DND-41 (cell line): ENCODE data around the gene EXD3.

ENCODE experiments used
- ATAC-seq: fragments of 200-7000 bp; cut with Tn5 transposase; 3 replicates; pipeline ENCODE4 v1.9.1; 2021; ENCODE audit warnings: low read depth; ENCODE audit not compliant: insufficient read depth
- DNase-seq: peaks from one replicate; pipeline ENCODE4 v3.0.0-alpha.2; 2020
- H2AFZ ChIP-seq: 2 replicates; pipeline ENCODE4 v1.6.0; 2012; ENCODE audit warnings: low read depth, low read length
- H3K27ac ChIP-seq: 2 replicates; pipeline ENCODE4 v1.5.1; 2012; ENCODE audit warnings: low read length, inconsistent platforms
- H3K27me3 ChIP-seq: fragments of 200-600 bp; sonication (generic); 2 replicates; pipeline ENCODE4 v1.6.0; 2012; ENCODE audit warnings: low read length, mild to moderate bottlenecking, inconsistent platforms; ENCODE audit not compliant: insufficient read depth, poor library complexity
- H3K36me3 ChIP-seq: 2 replicates; pipeline ENCODE4 v1.5.1; 2012; ENCODE audit warnings: low read length, inconsistent platforms; ENCODE audit not compliant: insufficient read depth
- H3K4me1 ChIP-seq: 2 replicates; pipeline ENCODE4 v1.5.1; 2012; ENCODE audit warnings: mild to moderate bottlenecking, low read length; ENCODE audit not compliant: insufficient read depth
- H3K4me2 ChIP-seq: 2 replicates; pipeline ENCODE4 v1.6.0; 2012; ENCODE audit warnings: mild to moderate bottlenecking, moderate library complexity, low read length, inconsistent platforms; ENCODE audit not compliant: insufficient read depth
- H3K4me3 ChIP-seq, 2 experiments: fragments of 200-600 bp in 1 of 2; shearing (Covaris generic) in 1 of 2; 2 replicates each; pipeline ENCODE4 v1.5.1; 2012 to 2016; ENCODE audit warnings: inconsistent platforms in 2 of 2, low read length in 2 of 2, mild to moderate bottlenecking in 2 of 2, low read depth in 1 of 2, moderate library complexity in 1 of 2
- H3K79me2 ChIP-seq: 2 replicates; pipeline ENCODE4 v1.6.0; 2012; ENCODE audit warnings: low read length, inconsistent platforms; ENCODE audit not compliant: insufficient read depth
- H3K9ac ChIP-seq: 2 replicates; pipeline ENCODE4 v1.6.0; 2012; ENCODE audit warnings: low read depth, mild to moderate bottlenecking, inconsistent platforms, low read length, moderate library complexity
- H3K9me3 ChIP-seq: 2 replicates; pipeline ENCODE4 v1.5.1; 2012; ENCODE audit warnings: low read length, moderate library complexity, mild to moderate bottlenecking, inconsistent platforms; ENCODE audit not compliant: insufficient read depth, severe bottlenecking
- H4K20me1 ChIP-seq: 2 replicates; pipeline ENCODE4 v1.6.0; 2012; ENCODE audit warnings: low read length; ENCODE audit not compliant: insufficient read depth
- CTCF ChIP-seq: IDR thresholded peaks from 2 replicates; pipeline ENCODE4 v1.5.1; 2012; ENCODE audit warnings: borderline replicate concordance, low read length, moderate library complexity, mild to moderate bottlenecking; ENCODE audit not compliant: poor library complexity, severe bottlenecking; ENCODE audit errors: extremely low read depth
- EZH2 ChIP-seq: IDR thresholded peaks from 3 replicates; pipeline ENCODE4 v1.6.1; 2012; ENCODE audit warnings: borderline replicate concordance, low read depth, mild to moderate bottlenecking, moderate library complexity, low read length, inconsistent platforms; ENCODE audit not compliant: severe bottlenecking

EXD3 gene

DNA sequence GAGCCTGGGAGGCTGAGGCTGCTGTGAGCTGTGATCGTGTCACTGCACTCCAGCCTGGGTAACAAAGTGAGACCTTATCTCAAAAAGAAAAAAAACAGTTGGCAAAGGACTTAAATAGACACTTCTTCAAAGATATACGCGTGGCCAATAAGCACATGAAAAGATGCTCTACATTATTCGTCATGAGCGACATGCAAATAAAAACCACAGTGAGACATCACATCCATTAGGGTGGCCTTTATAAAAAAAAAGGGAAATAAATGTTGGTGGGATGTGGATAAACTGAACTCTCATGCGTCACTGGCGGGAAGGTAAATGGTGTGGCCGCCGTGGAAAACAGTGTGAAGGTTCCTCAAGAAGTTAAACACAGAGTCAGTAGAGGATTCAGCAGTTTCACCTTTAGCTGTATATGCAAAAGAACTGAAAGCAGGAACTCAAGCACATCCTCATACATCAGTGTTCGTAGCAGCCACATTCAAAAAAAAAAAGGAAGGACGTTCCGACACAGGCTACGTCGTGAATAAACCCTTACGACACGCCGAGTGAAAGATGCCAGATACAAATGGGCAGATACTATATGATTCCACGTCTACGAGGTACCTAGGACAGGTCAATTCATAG is 96.4 kb downstream of the EXD3 start:
- H3K36me3 ChIP-seq, result no peaks in the 10 kb centered on the region
- H3K9ac ChIP-seq, result no peak overlapping the region
- no peaks in the 10 kb centered on the region for H3K79me2 ChIP-seq
- H3K27ac ChIP-seq, result no peak overlapping the region
- ATAC-seq, result no peak
- no peaks in the 10 kb centered on the region for H3K4me1 ChIP-seq
- no peak overlapping the region for H3K4me3 ChIP-seq
- TF ChIP-seq CTCF (no peak), EZH2 (no peak)
- H4K20me1 ChIP-seq, result no peaks in the 10 kb centered on the region
- no peak overlapping the region for H2AFZ ChIP-seq
- H3K9me3 ChIP-seq, result no peaks in the 10 kb centered on the region
- no peaks in the 10 kb centered on the region for H3K27me3 ChIP-seq
- no peak overlapping the region for H3K4me2 ChIP-seq
- DNase-seq, result no peak

DNA sequence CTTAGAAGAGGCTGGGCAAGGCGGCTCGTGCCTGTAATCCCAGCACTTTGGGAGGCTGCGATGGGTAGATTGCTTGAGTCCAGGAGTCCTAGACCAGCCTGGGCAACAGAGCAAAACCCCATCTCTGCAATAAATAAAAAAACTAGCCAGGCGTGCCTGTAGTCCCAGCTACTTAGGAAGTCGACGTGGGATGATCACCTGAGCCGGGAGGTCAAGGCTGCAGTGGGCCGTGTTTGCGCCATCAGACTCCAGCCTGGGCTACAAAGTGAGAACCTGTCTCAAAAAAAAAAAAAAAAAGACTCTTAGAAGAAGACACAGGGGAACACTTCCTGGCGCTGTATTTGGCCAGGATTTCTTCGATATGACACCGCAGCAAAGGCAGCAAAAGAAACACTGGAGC is 97.2 kb downstream of the EXD3 start:
- ATAC-seq (no peak), DNase-seq (no peak)
- H4K20me1 ChIP-seq, result no peaks in the 10 kb centered on the region
- TF ChIP-seq CTCF (no peak), EZH2 (no peak)
- no peaks in the 10 kb centered on the region for H3K27me3 ChIP-seq
- no peak overlapping the region for H3K27ac ChIP-seq
- no peaks in the 10 kb centered on the region for H3K4me1 ChIP-seq
- H3K4me3 ChIP-seq, result no peak overlapping the region
- no peak overlapping the region for H3K9ac ChIP-seq
- H3K9me3 ChIP-seq, result no peaks in the 10 kb centered on the region
- H3K79me2 ChIP-seq, result no peaks in the 10 kb centered on the region
- H3K36me3 ChIP-seq, result no peaks in the 10 kb centered on the region
- H2AFZ ChIP-seq, result no peak overlapping the region
- no peak overlapping the region for H3K4me2 ChIP-seq

GRCh38 chr9:137325124-137325523 is 97.8 kb downstream of the EXD3 start:
- H4K20me1 ChIP-seq, result no peaks in the 10 kb centered on the region
- no peaks in the 10 kb centered on the region for H3K79me2 ChIP-seq
- H3K27ac ChIP-seq, result no peak overlapping the region
- TF ChIP-seq EZH2 (no peak), CTCF (no peak)
- H2AFZ ChIP-seq, result no peak overlapping the region
- ATAC-seq (no peak), DNase-seq (no peak)
- H3K27me3 ChIP-seq, result no peaks in the 10 kb centered on the region
- H3K4me3 ChIP-seq, result no peak overlapping the region
- H3K4me2 ChIP-seq, result no peak overlapping the region
- no peaks in the 10 kb centered on the region for H3K36me3 ChIP-seq
- no peaks in the 10 kb centered on the region for H3K9me3 ChIP-seq
- no peaks in the 10 kb centered on the region for H3K4me1 ChIP-seq
- H3K9ac ChIP-seq, result no peak overlapping the region

DNA sequence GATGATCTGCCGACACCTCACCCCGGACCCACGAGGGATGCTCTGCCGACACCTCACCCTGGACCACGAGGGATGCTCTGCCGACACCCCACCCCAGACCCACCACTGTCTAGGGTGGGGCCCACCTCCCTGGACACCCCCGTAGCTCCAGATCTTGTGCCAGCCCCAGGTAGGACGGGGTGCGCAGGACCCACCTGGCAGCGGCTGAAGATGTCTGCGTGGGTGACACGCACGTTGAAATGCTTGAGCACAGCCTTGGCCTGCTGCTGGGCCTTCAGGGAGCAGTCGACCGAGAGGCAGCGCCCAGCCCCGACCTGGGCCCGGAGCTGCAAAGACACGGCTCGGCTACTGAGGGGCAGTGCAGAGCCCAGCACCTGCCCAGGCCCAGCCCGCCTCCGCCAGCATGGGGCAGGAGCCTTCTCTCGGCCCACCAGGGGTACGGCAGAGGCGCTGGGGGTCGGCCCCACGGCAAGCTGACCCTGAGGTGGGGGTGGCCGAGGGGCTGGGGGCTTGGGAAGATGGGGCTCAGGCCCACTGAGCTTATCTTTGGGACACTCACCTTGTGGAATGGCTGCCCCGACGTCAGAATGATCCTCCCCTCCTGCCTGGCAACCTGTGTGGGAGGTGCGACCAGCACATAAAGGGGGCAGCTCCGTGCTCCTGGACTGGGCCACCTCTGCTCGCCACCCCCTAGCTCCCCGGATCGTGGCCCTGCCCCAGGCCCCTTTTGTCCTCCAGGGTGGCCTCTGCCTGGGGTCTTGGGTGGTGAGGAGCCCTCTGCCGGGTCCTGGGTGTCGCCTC is 99.2 kb downstream of the EXD3 start:
- Histone ChIP-seq H3K4me2 (no peak overlapping the region), H3K36me3 (no peaks in the 10 kb centered on the region), H3K9me3 (no peaks in the 10 kb centered on the region), H3K27me3 (no peaks in the 10 kb centered on the region), H3K27ac (no peak overlapping the region), H3K4me3 (no peak overlapping the region), H3K9ac (no peak overlapping the region), H3K79me2 (no peaks in the 10 kb centered on the region), H4K20me1 (no peaks in the 10 kb centered on the region), H3K4me1 (no peaks in the 10 kb centered on the region), H2AFZ (no peak overlapping the region)
- TF ChIP-seq EZH2, result no peak
- DNase-seq (no peak), ATAC-seq (no peak)
